ENCODE measurements around the gene MIF4GD.

Gene MIF4GD

GRCh38 chr17:75232786-75233185 is 38.2 kb downstream of the MIF4GD start:
- DNase-seq (ENCODE audit: low read depth), result no peak

GRCh38 chr17:75231741-75232464 is 39.1 kb downstream of the MIF4GD start:
- no peak for DNase-seq (ENCODE audit: low read depth)

- no peak for DNase-seq (ENCODE audit: low read depth)
Observed at GRCh38 chr17:75231071-75231470, 40.0 kb downstream of the MIF4GD start.

GRCh38 chr17:75228847-75229246 is 42.2 kb downstream of the MIF4GD start:
- DNase-seq (ENCODE audit: low read depth), result no peak

- DNase-seq (ENCODE audit: low read depth), result no peak
Observed at GRCh38 chr17:75228305-75228704, 42.7 kb downstream of the MIF4GD start.

GRCh38 chr17:75227729-75228128 is 43.3 kb downstream of the MIF4GD start:
- no peak for DNase-seq (ENCODE audit: low read depth)

GRCh38 chr17:75225016-75225415 is 46.0 kb downstream of the MIF4GD start:
- no peak for DNase-seq (ENCODE audit: low read depth)

- no peak for DNase-seq (ENCODE audit: low read depth)
Observed at GRCh38 chr17:75219815-75220214, 51.2 kb downstream of the MIF4GD start.

- DNase-seq (ENCODE audit: low read depth), result no peak
Observed at GRCh38 chr17:75218131-75218530, 52.9 kb downstream of the MIF4GD start.

Data from stimulated activated CD8-positive, alpha-beta memory T cell treated with anti-CD3 and anti-CD28 coated beads, Interleukin-15, amount 100 ng/mL, for 1 hour (primary cell).